Measurements from ENCODE around the gene CCT8L2. TPM values are rescaled to one million over a fixed set of nuclear protein-coding genes. Genes with fewer than 3 reads are reported as not detected.
"Not testable (repeated sequence)": the region's sequence is repeated elsewhere in the genome, so short reads cannot be mapped to it uniquely, and the experiment has no call there.

Gene CCT8L2
- polyA plus RNA-seq (2013, experiment 1 of 2) = not detected
- polyA plus RNA-seq (2013, experiment 2 of 2) = not detected

- not testable (repeated sequence) for H3K9ac ChIP-seq (ENCODE audit: low read depth, low read length); H3K36me3 ChIP-seq (ENCODE audit: insufficient read depth, low read length); H3K27ac ChIP-seq (ENCODE audit: low read depth, low read length); H3K4me1 ChIP-seq (ENCODE audit: insufficient read depth, low read length); H3K27me3 ChIP-seq (ENCODE audit: insufficient read depth, low read length); H3K4me3 ChIP-seq (ENCODE audit: low read length)
- peaks cover 41% of the 10 kb centered on the region for H3K9me3 ChIP-seq (ENCODE audit: insufficient read depth, low read depth, low read length)
- 67% methylated on average over 1 of the region's 1 CpG for WGBS
Observed at GRCh38 chr22:16592710-16593109, at the start of gene CCT8L2. Gene CCT8L2, minus strand, starts transcription at chr22:16592810. Its CDS starts 260 bp downstream, at chr22:16592550.

- H3K27me3 ChIP-seq (ENCODE audit: insufficient read depth, low read length); H3K36me3 ChIP-seq (ENCODE audit: insufficient read depth, low read length); H3K9ac ChIP-seq (ENCODE audit: low read depth, low read length); H3K4me3 ChIP-seq (ENCODE audit: low read length); H3K27ac ChIP-seq (ENCODE audit: low read depth, low read length); H3K4me1 ChIP-seq (ENCODE audit: insufficient read depth, low read length): not testable (repeated sequence)
- 88% methylated on average over 1 of the region's 1 CpG for WGBS
- H3K9me3 ChIP-seq (ENCODE audit: insufficient read depth, low read depth, low read length) = peaks cover 28% of the 10 kb centered on the region
Observed at GRCh38 chr22:16635442-16635841, 42.8 kb upstream of the CCT8L2 start.

GRCh38 chr22:16634092-16634491, 41.5 kb upstream of the CCT8L2 start:
- H3K27ac ChIP-seq (ENCODE audit: low read depth, low read length); H3K27me3 ChIP-seq (ENCODE audit: insufficient read depth, low read length); H3K36me3 ChIP-seq (ENCODE audit: insufficient read depth, low read length); H3K9ac ChIP-seq (ENCODE audit: low read depth, low read length); H3K4me3 ChIP-seq (ENCODE audit: low read length); H3K4me1 ChIP-seq (ENCODE audit: insufficient read depth, low read length): not testable (repeated sequence)
- peaks cover 27% of the 10 kb centered on the region for H3K9me3 ChIP-seq (ENCODE audit: insufficient read depth, low read depth, low read length)

- H3K27me3 ChIP-seq (ENCODE audit: insufficient read depth, low read length); H3K9ac ChIP-seq (ENCODE audit: low read depth, low read length); H3K4me3 ChIP-seq (ENCODE audit: low read length); H3K4me1 ChIP-seq (ENCODE audit: insufficient read depth, low read length); H3K27ac ChIP-seq (ENCODE audit: low read depth, low read length); H3K36me3 ChIP-seq (ENCODE audit: insufficient read depth, low read length): not testable (repeated sequence)
- WGBS = 85% methylated on average over 1 of the region's 1 CpG
- peaks cover 34% of the 10 kb centered on the region; the same call in 1 of the 2 replicates for H3K9me3 ChIP-seq (ENCODE audit: insufficient read depth, low read depth, low read length)
Observed at GRCh38 chr22:16628476-16628875, 35.9 kb upstream of the CCT8L2 start.

- H3K9ac ChIP-seq (ENCODE audit: low read depth, low read length); H3K4me1 ChIP-seq (ENCODE audit: insufficient read depth, low read length): not testable (repeated sequence)
- no CpG with 5 or more reads among the region's 2 CpGs for WGBS
Observed at GRCh38 chr22:16625018-16625417, 32.4 kb upstream of the CCT8L2 start.

GRCh38 chr22:16623595-16623994, 31.0 kb upstream of the CCT8L2 start:
- H3K4me1 ChIP-seq (ENCODE audit: insufficient read depth, low read length); H3K36me3 ChIP-seq (ENCODE audit: insufficient read depth, low read length); H3K9ac ChIP-seq (ENCODE audit: low read depth, low read length); H3K27me3 ChIP-seq (ENCODE audit: insufficient read depth, low read length); H3K4me3 ChIP-seq (ENCODE audit: low read length); H3K27ac ChIP-seq (ENCODE audit: low read depth, low read length): not testable (repeated sequence)
- H3K9me3 ChIP-seq (ENCODE audit: insufficient read depth, low read depth, low read length) = peaks cover 32% of the 10 kb centered on the region; the same call in 1 of the 2 replicates

More at GRCh38 chr22:16625018-16625417, 32.4 kb upstream of the CCT8L2 start:
- H3K4me3 ChIP-seq (ENCODE audit: low read length); H3K27ac ChIP-seq (ENCODE audit: low read depth, low read length); H3K27me3 ChIP-seq (ENCODE audit: insufficient read depth, low read length); H3K36me3 ChIP-seq (ENCODE audit: insufficient read depth, low read length): not testable (repeated sequence)
- H3K9me3 ChIP-seq (ENCODE audit: insufficient read depth, low read depth, low read length) = peaks cover 33% of the 10 kb centered on the region; the same call in 1 of the 2 replicates

- WGBS = 80% methylated on average over 1 of the region's 3 CpGs
- H3K9me3 ChIP-seq (ENCODE audit: insufficient read depth, low read depth, low read length) = peaks cover 21% of the 10 kb centered on the region; the same call in 1 of the 2 replicates
- H3K27me3 ChIP-seq (ENCODE audit: insufficient read depth, low read length); H3K4me3 ChIP-seq (ENCODE audit: low read length); H3K9ac ChIP-seq (ENCODE audit: low read depth, low read length); H3K27ac ChIP-seq (ENCODE audit: low read depth, low read length); H3K36me3 ChIP-seq (ENCODE audit: insufficient read depth, low read length); H3K4me1 ChIP-seq (ENCODE audit: insufficient read depth, low read length): not testable (repeated sequence)
Observed at GRCh38 chr22:16617516-16617915, 24.9 kb upstream of the CCT8L2 start.

- H3K4me3 ChIP-seq (ENCODE audit: low read length); H3K4me1 ChIP-seq (ENCODE audit: insufficient read depth, low read length); H3K36me3 ChIP-seq (ENCODE audit: insufficient read depth, low read length); H3K27me3 ChIP-seq (ENCODE audit: insufficient read depth, low read length); H3K27ac ChIP-seq (ENCODE audit: low read depth, low read length); H3K9ac ChIP-seq (ENCODE audit: low read depth, low read length): not testable (repeated sequence)
- peaks cover 16% of the 10 kb centered on the region; the same call in 1 of the 2 replicates for H3K9me3 ChIP-seq (ENCODE audit: insufficient read depth, low read depth, low read length)
- 87% methylated on average over 3 of the region's 3 CpGs for WGBS
Observed at GRCh38 chr22:16616390-16616938, 23.9 kb upstream of the CCT8L2 start.

GRCh38 chr22:16615606-16616245, 23.1 kb upstream of the CCT8L2 start:
- not testable (repeated sequence) for H3K4me3 ChIP-seq (ENCODE audit: low read length)
- H3K9me3 ChIP-seq (ENCODE audit: insufficient read depth, low read depth, low read length) = peaks cover 16% of the 10 kb centered on the region; the same call in 1 of the 2 replicates
- WGBS = 45% methylated on average over 4 of the region's 5 CpGs

GRCh38 chr22:16609548-16610261, 17.1 kb upstream of the CCT8L2 start:
- 95% methylated on average over 77 of the region's 77 CpGs for WGBS
- H3K9ac ChIP-seq (ENCODE audit: low read depth, low read length) = no peak overlapping the region
- H3K27ac ChIP-seq (ENCODE audit: low read depth, low read length) = no peak overlapping the region
- H3K4me1 ChIP-seq (ENCODE audit: insufficient read depth, low read length) = no peaks in the 10 kb centered on the region
- H3K4me3 ChIP-seq (ENCODE audit: low read length) = no peak overlapping the region
- no peaks in the 10 kb centered on the region for H3K27me3 ChIP-seq (ENCODE audit: insufficient read depth, low read length)
- no peaks in the 10 kb centered on the region for H3K36me3 ChIP-seq (ENCODE audit: insufficient read depth, low read length)
- peaks cover 34% of the 10 kb centered on the region for H3K9me3 ChIP-seq (ENCODE audit: insufficient read depth, low read depth, low read length)

More at GRCh38 chr22:16615606-16616245, 23.1 kb upstream of the CCT8L2 start:
- not testable (repeated sequence) for H3K9ac ChIP-seq (ENCODE audit: low read depth, low read length); H3K36me3 ChIP-seq (ENCODE audit: insufficient read depth, low read length); H3K27ac ChIP-seq (ENCODE audit: low read depth, low read length); H3K4me1 ChIP-seq (ENCODE audit: insufficient read depth, low read length); H3K27me3 ChIP-seq (ENCODE audit: insufficient read depth, low read length)

GRCh38 chr22:16608931-16609330, 16.3 kb upstream of the CCT8L2 start:
- WGBS = 93% methylated on average over 22 of the region's 22 CpGs
- Histone ChIP-seq H3K4me3 (ENCODE audit: low read length) (no peak overlapping the region), H3K9me3 (ENCODE audit: insufficient read depth, low read depth, low read length) (peaks cover 39% of the 10 kb centered on the region), H3K36me3 (ENCODE audit: insufficient read depth, low read length) (no peaks in the 10 kb centered on the region), H3K27ac (ENCODE audit: low read depth, low read length) (no peak overlapping the region), H3K27me3 (ENCODE audit: insufficient read depth, low read length) (no peaks in the 10 kb centered on the region), H3K4me1 (ENCODE audit: insufficient read depth, low read length) (no peaks in the 10 kb centered on the region), H3K9ac (ENCODE audit: low read depth, low read length) (no peak overlapping the region)

All from HUES64 (cell line).